Activated CD8-positive, alpha-beta memory T cell treated with anti-CD3 and anti-CD28 coated beads, Interleukin-2, amount 50 U/mL, for 24 hours (primary cell): Measurements from ENCODE around the gene CYP27B1.
"Not testable (repeated sequence)": the region's sequence is repeated elsewhere in the genome, so short reads cannot be mapped to it uniquely, and the experiment has no call there.

Source experiments
- DNase-seq: peaks from one replicate; pipeline ENCODE4 v3.0.0-alpha.2; 2020; ENCODE audit errors: extremely low read depth

The CYP27B1 gene

DNA sequence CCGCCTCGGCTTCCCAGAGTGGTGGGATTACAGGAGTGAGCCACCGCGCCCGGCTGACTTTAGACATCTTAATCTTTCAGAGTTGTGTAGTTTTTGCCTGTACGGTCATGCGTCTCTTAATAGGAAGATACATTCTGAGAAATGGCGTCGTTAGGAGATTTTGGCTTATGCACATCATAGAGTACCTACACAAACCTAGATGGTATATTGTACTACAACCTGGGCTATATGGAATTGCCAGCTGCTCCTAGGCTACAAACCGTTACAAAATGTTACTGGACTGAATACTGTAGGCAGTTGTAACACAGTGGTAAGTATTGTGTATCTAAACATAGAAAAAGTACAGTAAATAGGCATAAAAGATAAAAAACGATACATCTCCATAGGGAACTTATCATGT is 17.0 kb upstream of the CYP27B1 start:
- no peak for DNase-seq

- no peak for DNase-seq
These were observed 16.6 kb upstream of the CYP27B1 start for GRCh38 chr12:57783466-57783801.

GRCh38 chr12:57782608-57783465 is 16.0 kb upstream of the CYP27B1 start, which contains the start of gene TSFM:
TSS of gene TSFM (plus strand) at chr12:57782787. CDS start at chr12:57782802, 15 bp downstream.
- peak; percentile 96 for DNase-seq

DNA sequence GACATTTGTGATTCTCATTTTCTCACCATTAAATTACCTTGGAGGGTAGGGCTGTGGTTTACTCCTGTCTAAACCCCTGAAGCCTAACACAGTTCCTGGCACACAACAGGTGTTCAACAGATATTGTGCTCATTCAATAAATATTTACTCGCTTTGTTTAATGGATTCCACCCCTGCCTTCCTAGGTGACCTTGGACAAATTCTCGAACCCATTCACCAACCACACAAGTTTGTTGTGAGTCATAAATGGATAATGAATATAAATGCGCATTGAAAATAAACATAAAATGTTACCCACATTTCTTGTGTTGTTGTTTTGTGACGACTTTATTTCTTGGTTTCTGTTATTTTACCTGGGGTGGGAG is 15.3 kb upstream of the CYP27B1 start:
- no peak for DNase-seq

DNA sequence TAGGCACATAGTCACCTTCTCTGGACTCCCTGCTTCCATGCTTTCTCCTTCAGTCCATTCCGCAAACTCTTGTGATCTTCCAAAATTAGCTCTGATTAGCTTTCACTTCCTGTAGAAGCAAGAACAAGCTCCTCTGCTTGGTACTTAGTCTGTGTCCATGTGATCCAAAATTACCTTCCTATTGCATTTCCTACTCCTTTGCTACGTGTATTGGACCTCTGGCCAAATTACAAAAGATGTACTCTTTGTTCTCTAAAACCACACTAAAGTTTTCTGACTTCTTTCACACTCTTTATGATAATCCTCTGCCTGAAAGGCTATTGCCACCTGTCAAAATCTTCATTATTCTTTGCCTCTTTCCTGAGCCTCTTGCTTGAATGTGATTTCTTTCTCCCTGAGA is 14.9 kb upstream of the CYP27B1 start:
- DNase-seq = no peak

- DNase-seq = no peak
These were observed 14.4 kb upstream of the CYP27B1 start for GRCh38 chr12:57781244-57781643.

GRCh38 chr12:57780284-57780897 is 13.5 kb upstream of the CYP27B1 start:
- DNase-seq = no peak

- DNase-seq = no peak
These were observed 12.9 kb upstream of the CYP27B1 start for GRCh38 chr12:57779736-57780135.

DNA sequence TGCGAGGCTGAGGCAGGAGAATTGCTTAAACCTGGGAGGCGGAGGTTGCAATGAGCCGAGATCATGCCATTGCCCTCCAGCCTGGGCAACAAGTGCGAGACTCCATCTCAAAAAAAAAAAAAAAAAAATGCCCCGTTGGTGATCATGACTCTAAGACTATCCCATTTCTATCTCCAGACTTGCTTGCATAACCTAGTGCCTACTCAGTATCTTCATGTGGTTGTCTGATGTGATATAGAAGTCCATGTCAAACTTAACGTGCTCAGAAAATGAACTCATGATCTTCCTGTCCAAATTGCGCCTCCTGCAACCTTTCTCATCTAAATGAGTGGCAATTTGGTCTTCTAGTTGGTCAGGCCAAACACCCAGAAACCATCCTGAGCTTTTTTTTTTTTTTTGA is 11.0 kb upstream of the CYP27B1 start:
- no peak for DNase-seq

- DNase-seq = no peak
These were observed 10.5 kb upstream of the CYP27B1 start for GRCh38 chr12:57777367-57777766.

DNA sequence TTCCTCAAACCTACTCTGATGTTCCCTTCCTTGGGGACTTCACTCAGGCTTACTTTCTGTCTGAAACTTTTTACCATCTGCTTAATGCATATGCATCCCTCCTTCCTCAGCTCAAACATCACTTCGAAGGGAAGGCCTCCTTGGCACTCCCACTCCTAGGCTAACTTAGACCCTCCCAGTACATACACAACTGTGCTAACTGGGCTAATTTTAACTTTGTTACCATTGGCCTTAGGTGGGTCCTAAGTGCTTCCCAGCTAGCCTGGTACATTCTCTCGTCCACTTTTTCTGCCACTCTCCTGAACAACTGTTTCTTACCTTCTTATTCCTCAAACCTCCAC is 9.3 kb upstream of the CYP27B1 start:
- no peak for DNase-seq

GRCh38 chr12:57775563-57776246 is 8.8 kb upstream of the CYP27B1 start:
- no peak for DNase-seq

- no peak for DNase-seq
These were observed 8.2 kb upstream of the CYP27B1 start for GRCh38 chr12:57775044-57775443.

DNA sequence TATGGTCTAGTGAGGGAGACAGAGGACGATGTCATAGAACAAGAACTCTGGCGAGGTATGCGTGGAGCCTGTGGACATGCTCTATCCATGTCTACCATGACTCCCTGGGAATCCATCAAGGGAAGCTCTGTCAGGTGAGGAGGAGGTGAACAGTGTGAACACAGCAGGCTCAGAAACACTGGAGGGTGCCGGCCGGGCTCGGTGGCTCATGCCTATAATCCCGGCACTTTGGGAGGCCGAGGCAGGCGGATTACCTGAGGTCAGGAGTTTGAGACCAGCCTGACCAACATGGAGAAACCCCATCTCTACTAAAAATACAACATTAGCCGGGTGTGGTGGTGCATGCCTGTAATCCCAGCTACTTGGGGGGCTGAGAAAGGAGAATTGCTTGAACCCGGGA is 7.8 kb upstream of the CYP27B1 start:
- DNase-seq = not testable (repeated sequence)

GRCh38 chr12:57772429-57773322 is 5.8 kb upstream of the CYP27B1 start, which contains the start of gene EEF1AKMT3:
TSS of gene EEF1AKMT3 (plus strand) at chr12:57772614. CDS start at chr12:57772725, 111 bp downstream.
- DNase-seq = no peak

DNA sequence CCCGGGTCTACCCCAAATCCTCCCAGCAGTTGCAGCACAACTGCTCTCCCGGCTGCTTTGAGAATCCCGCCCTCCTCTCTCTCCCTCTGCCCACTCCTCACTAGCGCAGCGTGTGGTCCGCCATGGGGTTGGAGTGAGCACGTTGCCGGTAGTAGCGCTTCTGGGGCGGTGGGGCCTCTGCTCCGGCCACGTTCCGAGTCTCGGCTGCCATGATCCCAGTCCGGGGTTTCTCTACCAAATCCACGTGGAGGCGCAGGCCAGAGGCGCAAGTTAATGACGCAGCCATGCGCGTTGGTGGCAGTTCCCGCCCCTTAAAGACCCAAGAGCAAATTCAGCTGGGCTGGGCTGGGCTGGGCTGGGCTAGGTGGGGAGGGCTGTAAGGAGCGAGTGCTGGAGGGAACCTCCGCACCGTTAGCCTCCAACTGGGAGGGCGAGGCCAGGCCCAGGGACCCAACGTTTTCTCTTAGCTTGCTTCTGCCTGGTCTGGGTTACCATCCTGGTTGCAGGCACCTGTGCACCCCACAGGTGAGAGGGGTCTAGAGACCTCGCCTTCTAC is 5.1 kb upstream of the CYP27B1 start, which contains the start of gene METTL1:
TSS of gene METTL1 (minus strand) at position 233 of the 556 bp plus-strand sequence. CDS start at position 211, 22 bp downstream.
- peak; percentile 85 for DNase-seq

DNA sequence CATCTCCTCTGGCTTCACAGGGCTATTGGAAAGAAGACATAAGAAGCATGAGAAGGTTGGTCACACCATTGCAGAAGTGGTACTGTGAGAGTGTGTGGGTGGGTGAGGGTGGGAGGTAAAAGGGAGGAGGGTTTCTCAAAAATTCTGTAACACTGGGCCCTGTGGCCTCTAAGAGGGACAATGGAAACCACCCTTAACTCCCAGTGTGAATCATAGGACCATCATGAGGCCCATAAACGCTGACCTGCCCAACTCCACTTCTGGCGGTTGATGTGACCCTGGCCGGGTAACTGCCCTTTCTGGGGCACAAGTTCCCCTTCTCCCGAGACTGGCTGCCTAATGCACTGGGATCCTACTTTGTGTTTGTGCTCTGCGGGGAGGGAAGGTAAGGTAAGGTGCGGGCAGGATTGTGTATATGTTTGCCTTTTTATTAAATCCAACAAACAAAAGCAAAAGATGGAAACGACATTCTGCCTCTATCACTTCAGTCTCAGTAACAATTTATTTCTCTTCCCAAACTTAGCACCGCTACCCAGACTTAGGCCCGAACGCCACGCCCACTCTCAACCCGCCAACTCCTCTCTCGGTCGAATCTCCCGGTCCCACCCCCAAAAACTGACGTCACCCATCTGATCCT is 4.5 kb upstream of the CYP27B1 start:
- peak; percentile 80 for DNase-seq

GRCh38 chr12:57770734-57771133 is 3.9 kb upstream of the CYP27B1 start:
- no peak for DNase-seq

- DNase-seq = no peak
These were observed 2.7 kb upstream of the CYP27B1 start for GRCh38 chr12:57769594-57769993.

GRCh38 chr12:57767876-57768275 is 998 bp upstream of the CYP27B1 start:
- DNase-seq = no peak

- no peak for DNase-seq
These were observed 424 bp upstream of the CYP27B1 start for GRCh38 chr12:57767305-57767698.
